Endothelial cell of umbilical vein (primary cell): ENCODE measurements around the gene TLR6. TPM values are rescaled to one million over a fixed set of nuclear protein-coding genes. Genes with fewer than 3 reads are reported as not detected.
A peak's percentile ranks its signal among the peaks of the same experiment; 100 is the strongest.

Experiments
- BruUV-seq: library from RNA; stranded (reverse); fragments of 400-500 nt; replicated peaks from 2 replicates; lab custom pipeline; 2021; lab: Mats Ljungman, UMichigan
- CTCF ChIA-PET: fragments of 300-600, 350-600 bp; sonication (Branson Sonifier 250); formaldehyde crosslinking; loops from one replicate; lab custom pipeline; 2021; ENCODE audit warnings: antibody characterized with exemption, inconsistent platforms; lab: Charles Lee
- POLR2A ChIA-PET: fragments of 300-600, 350-600 bp; sonication (Branson Sonifier 250); formaldehyde crosslinking; loops from one replicate; lab custom pipeline; 2021; ENCODE audit warnings: antibody characterized with exemption, inconsistent platforms; lab: Charles Lee
- DNase-seq: peaks from one replicate; pipeline ENCODE4 v3.0.0-alpha.2; 2011; ENCODE audit warnings: low read depth, low spot score
- FAIRE-seq: peaks from 2 replicates; lab custom pipeline; 2011; peaks lifted over from hg19 to GRCh38; lab: Jason Lieb, UNC
- H2AFZ ChIP-seq: 2 replicates; pipeline ENCODE4 v1.6.0; 2012; ENCODE audit warnings: low read depth, low read length, control low read depth, inconsistent platforms
- H3K27ac ChIP-seq: 2 replicates; pipeline ENCODE4 v1.5.1; 2011; ENCODE audit warnings: low read depth, mild to moderate bottlenecking, control low read depth, low read length, moderate library complexity; ENCODE audit not compliant: insufficient read depth
- H3K27me3 ChIP-seq, 2 experiments: 2 replicates each; pipeline versions ENCODE4 v1.6.0 to v1.6.1; 2011; ENCODE audit warnings: low read length in 2 of 2, mixed read lengths in 1 of 2; ENCODE audit not compliant: control insufficient read depth in 2 of 2, insufficient read depth in 2 of 2
- H3K36me3 ChIP-seq, 2 experiments: 2 replicates in 1 of 2; 3 replicates in 1 of 2; pipeline ENCODE4 v1.5.1; 2011; ENCODE audit warnings: low read length in 2 of 2, mild to moderate bottlenecking in 1 of 2, moderate library complexity in 1 of 2; ENCODE audit not compliant: control insufficient read depth in 2 of 2, insufficient read depth in 2 of 2; ENCODE audit errors: extremely low read depth in 1 of 2
- H3K4me1 ChIP-seq: 3 replicates; pipeline ENCODE4 v1.5.1; 2011; ENCODE audit warnings: mild to moderate bottlenecking, low read length; ENCODE audit not compliant: control insufficient read depth, insufficient read depth; ENCODE audit errors: extremely low read depth
- H3K4me2 ChIP-seq: 2 replicates; pipeline ENCODE4 v1.6.1; 2011; ENCODE audit warnings: low read length, control low read depth, mixed read lengths; ENCODE audit not compliant: insufficient read depth
- H3K4me3 ChIP-seq, 3 experiments: fragments of 200-600 bp in 1 of 3; sonication (generic), shearing (Covaris generic) in 1 of 3; replicated peaks in 1 of 3; 2 replicates each; pipeline ENCODE4 v1.5.1; 2011 to 2016; ENCODE audit warnings: control low read depth in 3 of 3, low read length in 3 of 3, mild to moderate bottlenecking in 2 of 3, inconsistent platforms in 1 of 3, low read depth in 1 of 3, moderate library complexity in 1 of 3; ENCODE audit not compliant: insufficient read depth in 1 of 3
- H3K79me2 ChIP-seq: 2 replicates; pipeline ENCODE4 v1.6.0; 2012; ENCODE audit warnings: low read length, inconsistent platforms; ENCODE audit not compliant: control insufficient read depth, insufficient read depth
- H3K9ac ChIP-seq: replicated peaks from 2 replicates; pipeline ENCODE3; 2011; ENCODE audit warnings: low read length, control low read depth; ENCODE audit not compliant: insufficient read depth; ENCODE audit errors: extremely low read depth
- H3K9me1 ChIP-seq: replicated peaks from 3 replicates; pipeline ENCODE4 v1.6.0; 2011; ENCODE audit warnings: mild to moderate bottlenecking, low read length; ENCODE audit not compliant: control insufficient read depth, insufficient read depth; ENCODE audit errors: extremely low read depth
- H3K9me3 ChIP-seq: replicated peaks from 2 replicates; pipeline ENCODE4 v1.5.1; 2012; ENCODE audit warnings: low read length, inconsistent platforms; ENCODE audit not compliant: control insufficient read depth, insufficient read depth
- H4K20me1 ChIP-seq: replicated peaks from 2 replicates; pipeline ENCODE3; 2011; ENCODE audit warnings: mild to moderate bottlenecking, low read length; ENCODE audit not compliant: control insufficient read depth, insufficient read depth; ENCODE audit errors: extremely low read depth
- CTCF ChIP-seq, 2 donors: IDR thresholded peaks; 1 replicate in 1 of 2; 2 replicates in 1 of 2; pipeline ENCODE4 v1.5.1; 2011; ENCODE audit warnings: low read length in 2 of 2, mild to moderate bottlenecking in 2 of 2, moderate library complexity in 2 of 2, control low read depth in 1 of 2, inconsistent platforms in 1 of 2, low read depth in 1 of 2; ENCODE audit not compliant: insufficient read depth in 1 of 2; ENCODE audit errors: extremely low read depth in 1 of 2
- EZH2 ChIP-seq: IDR thresholded peaks from 2 replicates; pipeline ENCODE4 v1.6.1; 2012; ENCODE audit warnings: borderline replicate concordance, low read depth, mild to moderate bottlenecking, moderate library complexity, low read length, inconsistent platforms; ENCODE audit not compliant: severe bottlenecking
- FOS ChIP-seq: IDR thresholded peaks from 2 replicates; pipeline ENCODE4 v1.6.1; 2011; ENCODE audit warnings: mild to moderate bottlenecking, low read length, moderate library complexity, borderline replicate concordance; ENCODE audit not compliant: insufficient read depth
- MYC ChIP-seq: IDR thresholded peaks from one replicate; pipeline ENCODE4 v1.6.1; 2011; ENCODE audit warnings: mild to moderate bottlenecking, low read depth, low read length
- POLR2A ChIP-seq: IDR thresholded peaks from 2 replicates; pipeline ENCODE4 v1.6.1; 2012; ENCODE audit warnings: low read depth, mild to moderate bottlenecking, control low read depth, low read length
- POLR2AphosphoS5 ChIP-seq: IDR thresholded peaks from 2 replicates; pipeline ENCODE4 v1.6.1; 2012; ENCODE audit warnings: low read depth, mild to moderate bottlenecking, control low read depth, low read length, moderate library complexity; ENCODE audit not compliant: insufficient read depth
- dilution Hi-C: fragments of 300-500 bp; cut with MboI; formaldehyde crosslinking; loops from one replicate; pipeline ENCODE4 v1.15.0; 2019; ENCODE audit warnings: low sequenced_read_pairs; ENCODE audit not compliant: extremely low pct_ligation_motif_present
- intact Hi-C: fragments of 100-400 bp; cut with micrococcal nuclease; formaldehyde crosslinking; loops from one replicate; pipeline ENCODE4 v1.10.0; 2022
- polyA plus RNA-seq, 4 experiments: library from polyadenylated mRNA; depleted of rRNA in 3 of 4; stranded (reverse) in 3 of 4; unstranded in 1 of 4; fragments of >200 nt; gene quantifications; 2 replicates each; pipeline versions ENCODE4 v1.2.1 to v1.2.3, GENCODE V29; 2011 to 2012; ENCODE audit warnings: missing spikeins in 1 of 4
- total RNA-seq: library from RNA; stranded (reverse); gene quantifications from 2 replicates; pipeline ENCODE4 v1.2.3, GENCODE V29; 2021

Gene TLR6
- total and polyA plus RNA-seq, 2 donors (not counting 3 experiments of a cell fraction or from before 2014, with no cell fraction given), result 0.19 to 1.7 TPM

DNA sequence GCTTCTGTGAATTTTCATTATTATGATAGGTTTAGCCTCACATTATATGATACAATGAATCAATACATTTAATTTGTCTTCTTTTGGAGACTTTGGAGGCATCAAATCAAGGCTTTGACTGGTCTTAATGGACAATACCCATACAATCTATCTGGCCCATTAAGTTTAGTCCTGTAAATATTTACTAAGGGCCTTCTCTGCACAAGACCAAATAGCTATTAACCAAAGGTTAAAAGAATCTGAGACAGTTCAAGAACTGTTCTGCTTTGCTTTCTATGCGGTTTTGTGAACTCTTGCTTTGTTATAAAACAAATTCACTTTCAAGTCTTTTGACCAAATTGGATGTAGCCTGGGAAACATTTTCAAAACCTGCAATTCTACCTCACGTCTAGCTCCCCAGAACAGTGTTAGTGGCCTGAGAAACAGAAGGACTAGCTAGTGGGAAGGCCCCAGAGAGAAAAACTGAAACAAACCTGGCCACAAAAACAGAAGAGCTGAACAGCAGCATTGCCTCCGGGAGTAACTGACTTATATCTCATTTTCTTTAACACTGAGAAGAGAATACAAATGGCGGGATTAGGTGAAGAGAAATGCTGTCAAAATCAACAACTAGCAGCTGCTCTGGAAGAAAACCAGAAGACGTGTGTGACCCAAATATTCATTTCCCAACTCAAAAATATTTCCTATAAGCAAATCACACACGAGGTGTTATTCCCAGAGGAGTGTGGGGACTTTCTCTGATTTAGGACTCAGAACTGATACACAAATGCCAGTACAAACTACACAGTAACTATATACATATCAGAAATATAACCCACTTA is 52.6 kb downstream of the TLR6 start:
- intact Hi-C loops, result loop anchor here (2.0 kb wide), 1 partner anchor 53 kb away; the partner anchor contains the start of gene TLR6
- Histone ChIP-seq H4K20me1 (no peaks in the 10 kb centered on the region), H3K27me3 (no peaks in the 10 kb centered on the region), H3K4me1 (peaks cover 19% of the 10 kb centered on the region), H3K9me3 (no peaks in the 10 kb centered on the region), H3K27ac (peak overlapping the region; percentile 14), H2AFZ (peak overlapping the region; percentile 79), H3K36me3 (no peaks in the 10 kb centered on the region), H3K79me2 (no peaks in the 10 kb centered on the region), H3K4me2 (peak overlapping the region; percentile 80), H3K9me1 (no peaks in the 10 kb centered on the region), H3K4me3 (peak overlapping the region in 1 of 3 experiments; percentile 10), H3K9ac (peak overlapping the region; percentile 3)
- dilution Hi-C loops, result no loop called here
- POLR2A ChIA-PET, result no interaction called here
- no peak for DNase-seq
- no peak for FAIRE-seq
- TSS peak; percentile 43 for BruUV-seq
- CTCF ChIA-PET, result interaction anchor here (0.8 to 4.6 kb wide), 21 partner anchors 9 to 630 kb away, joined by 3 to 31 read pairs (median 4); partner anchors contain the start of gene TLR10
- no peak for TF ChIP-seq POLR2A

- BruUV-seq, result no TSS peak
Observed at GRCh38 chr4:38802561-38803355, 53.9 kb downstream of the TLR6 start.

More at GRCh38 chr4:38802561-38803355, 53.9 kb downstream of the TLR6 start:
- Histone ChIP-seq H3K4me2 (no peak overlapping the region), H3K4me3 (no peak overlapping the region), H3K36me3 (no peaks in the 10 kb centered on the region), H4K20me1 (no peaks in the 10 kb centered on the region), H2AFZ (no peak overlapping the region), H3K9me3 (no peaks in the 10 kb centered on the region), H3K9me1 (no peaks in the 10 kb centered on the region), H3K4me1 (peaks cover 19% of the 10 kb centered on the region), H3K27ac (no peak overlapping the region), H3K79me2 (no peaks in the 10 kb centered on the region), H3K27me3 (no peaks in the 10 kb centered on the region), H3K9ac (no peak overlapping the region)
- dilution Hi-C loops (no loop called here), intact Hi-C loops (no loop called here)
- FAIRE-seq (no peak), DNase-seq (no peak)
- POLR2A ChIA-PET, result no interaction called here
- CTCF ChIA-PET, result interaction anchor here (1.2 to 4.6 kb wide), 6 partner anchors 10 to 623 kb away, joined by 3 to 31 read pairs (median 6); partner anchors contain the start of gene TLR10
- TF ChIP-seq EZH2 (no peak), POLR2A (no peak), FOS (no peak), MYC (no peak), POLR2AphosphoS5 (no peak), CTCF (IDR thresholded peaks at IDR 0.05; ENCODE audit: extremely low read depth in 1 of 2, insufficient read depth in 1 of 2, low read depth in 1 of 2, low read length in 2 of 2) (no peak)
